GM21515 (cell line): ENCODE measurements around the gene ADAMTSL1.

Experiments used
- ATAC-seq: cut with Tn5 transposase; IDR thresholded peaks from one replicate; pipeline ENCODE4 v1.9.1; 2021; ENCODE audit not compliant: unreplicated experiment

Gene ADAMTSL1

DNA sequence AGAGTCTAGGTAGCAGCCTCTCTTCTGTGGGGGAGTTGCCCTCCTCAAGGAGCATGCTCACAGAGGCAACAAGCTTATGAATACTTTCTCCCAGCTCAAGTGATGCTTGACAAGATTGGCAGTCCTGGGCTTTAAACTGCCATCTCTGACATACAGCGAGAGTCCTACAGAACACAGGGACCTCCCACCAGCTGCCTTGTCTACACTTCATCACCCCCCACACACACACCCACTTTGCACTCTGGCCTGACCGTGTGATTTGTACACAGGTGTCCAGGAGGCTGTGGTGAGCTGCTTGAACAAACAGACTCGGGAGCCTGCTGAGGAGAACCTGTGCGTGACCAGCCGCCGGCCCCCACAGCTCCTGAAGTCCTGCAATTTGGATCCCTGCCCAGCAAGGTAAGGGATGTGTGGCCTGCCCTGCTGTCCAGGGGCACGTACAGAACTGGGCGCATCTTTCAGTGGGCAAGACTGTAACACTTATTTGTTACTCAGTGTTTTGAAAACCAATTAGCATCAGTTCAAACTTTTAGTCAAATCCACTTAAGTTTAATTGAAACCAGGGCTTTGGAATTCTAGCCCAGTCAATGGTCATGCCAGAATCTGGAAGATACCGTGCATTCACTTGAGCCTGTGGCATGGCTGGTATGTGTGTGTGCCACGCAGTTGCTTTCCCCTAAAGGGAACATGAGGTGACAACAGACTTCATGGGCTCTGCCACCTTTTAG, 247.5 kb downstream of the ADAMTSL1 start:
- ATAC-seq: no peak

GRCh38 chr9:18721995-18722310, 248.0 kb downstream of the ADAMTSL1 start:
- no peak for ATAC-seq

- no peak for ATAC-seq
These were observed 248.9 kb downstream of the ADAMTSL1 start for GRCh38 chr9:18722882-18723281.

DNA sequence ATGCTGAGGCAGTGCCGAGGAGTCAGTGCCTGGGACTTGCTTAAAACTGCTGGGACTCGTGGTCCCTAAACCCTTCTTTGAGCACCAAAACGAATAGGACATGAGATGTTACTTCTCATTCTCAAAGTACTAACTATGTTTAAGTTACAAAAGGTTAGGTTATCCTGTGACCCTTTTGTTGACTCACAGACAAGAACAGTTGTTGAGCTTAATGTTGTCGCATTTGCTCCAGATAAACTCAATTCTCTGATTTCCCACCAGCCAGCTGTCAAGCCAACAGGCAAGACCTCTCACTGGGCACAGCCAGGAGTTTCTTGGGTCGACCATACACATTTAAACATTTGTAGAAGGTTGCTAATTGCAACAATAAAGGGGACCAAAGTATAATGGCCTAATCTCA, 249.4 kb downstream of the ADAMTSL1 start:
- ATAC-seq: no peak

- no peak for ATAC-seq
These were observed 252.6 kb downstream of the ADAMTSL1 start for GRCh38 chr9:18726546-18726945.

- ATAC-seq: no peak
These were observed 254.0 kb downstream of the ADAMTSL1 start for GRCh38 chr9:18727904-18728303.

DNA sequence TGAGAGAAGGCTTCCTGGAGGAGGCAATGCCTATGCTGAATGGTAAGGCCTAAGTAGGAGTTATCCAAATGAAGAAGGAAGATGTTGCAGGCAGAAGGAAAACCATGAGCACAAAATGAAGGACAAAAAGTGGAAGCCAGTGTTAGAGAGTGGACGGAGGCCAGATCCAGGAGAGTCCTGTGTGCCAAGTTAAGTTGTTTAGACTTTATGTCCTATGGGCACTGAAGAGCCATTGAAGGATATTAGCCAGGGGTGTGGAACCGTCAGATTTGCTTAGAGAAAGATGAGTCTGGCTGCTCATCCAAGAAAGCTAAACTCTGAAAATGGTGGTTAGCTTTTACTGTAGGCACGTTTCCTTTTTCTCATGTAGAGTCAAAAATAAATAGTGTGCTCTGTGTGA, 254.7 kb downstream of the ADAMTSL1 start:
- no peak for ATAC-seq

GRCh38 chr9:18730241-18730640, 256.3 kb downstream of the ADAMTSL1 start:
- ATAC-seq: no peak

DNA sequence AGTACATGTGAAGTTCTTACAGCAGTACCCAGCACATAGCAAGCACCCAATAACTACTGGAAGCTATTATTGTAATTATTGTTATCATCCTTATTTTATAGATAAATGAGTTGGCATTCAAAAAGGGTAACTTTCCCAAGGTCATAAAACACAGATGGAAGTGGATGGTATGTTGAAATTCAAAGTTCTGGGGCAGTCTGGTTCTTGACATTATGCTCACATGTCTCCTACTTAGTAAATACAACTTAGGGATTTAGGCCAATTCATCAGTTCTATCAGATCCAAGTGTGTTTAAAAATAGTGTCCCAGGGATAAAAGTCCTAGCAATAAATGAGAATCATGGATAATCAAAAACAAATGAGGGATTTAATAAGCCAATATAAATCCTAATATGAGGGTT, 265.2 kb downstream of the ADAMTSL1 start:
- no peak for ATAC-seq

- ATAC-seq: no peak
These were observed 265.8 kb downstream of the ADAMTSL1 start for GRCh38 chr9:18739641-18740318.

GRCh38 chr9:18741359-18741758, 267.4 kb downstream of the ADAMTSL1 start:
- ATAC-seq: no peak

DNA sequence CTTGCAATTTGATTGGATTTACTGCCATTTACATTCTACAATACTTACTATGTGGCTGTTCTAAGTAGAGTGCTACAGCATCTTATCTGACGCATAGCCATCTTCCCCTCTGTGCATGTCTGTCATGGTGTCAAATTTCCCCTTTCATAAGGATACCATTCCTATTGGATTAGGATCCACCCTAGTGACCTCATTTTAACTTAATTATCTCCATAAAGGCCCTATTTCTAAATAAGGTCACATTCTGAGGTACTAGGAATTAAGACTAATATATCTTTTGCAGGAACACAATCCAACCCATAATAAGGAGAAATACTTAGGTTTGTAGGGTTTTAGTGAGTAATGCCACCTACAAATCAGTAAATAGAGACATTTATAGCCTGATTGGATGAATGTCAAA, 268.0 kb downstream of the ADAMTSL1 start:
- no peak for ATAC-seq

- ATAC-seq: no peak
These were observed 269.5 kb downstream of the ADAMTSL1 start for GRCh38 chr9:18743421-18743820.

GRCh38 chr9:18743971-18744370, 270.0 kb downstream of the ADAMTSL1 start:
- no peak for ATAC-seq

DNA sequence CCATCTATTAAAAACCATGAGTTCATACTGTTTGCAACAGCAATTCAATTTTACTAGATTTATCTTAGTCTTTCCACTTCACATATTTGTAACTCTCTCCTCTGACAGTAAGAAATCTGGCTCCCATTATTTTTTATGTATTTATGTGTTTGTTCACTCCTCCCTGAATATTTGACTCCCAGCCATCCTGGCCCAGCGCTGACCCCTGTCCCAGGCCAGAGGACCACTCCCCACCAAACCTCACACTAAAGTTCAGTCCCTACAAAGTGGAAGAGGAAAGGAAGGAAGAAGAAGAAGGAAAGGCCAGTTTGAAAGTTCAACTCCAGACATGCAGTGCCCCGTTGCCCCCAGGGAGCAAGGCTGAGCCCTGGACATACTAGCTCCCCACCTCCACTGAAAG, 271.8 kb downstream of the ADAMTSL1 start:
- no peak for ATAC-seq

- ATAC-seq: no peak
These were observed 272.7 kb downstream of the ADAMTSL1 start for GRCh38 chr9:18746631-18747030.

GRCh38 chr9:18747595-18747994, 273.6 kb downstream of the ADAMTSL1 start:
- no peak for ATAC-seq

GRCh38 chr9:18748251-18748701, 274.3 kb downstream of the ADAMTSL1 start:
- no peak for ATAC-seq

GRCh38 chr9:18749711-18750110, 275.8 kb downstream of the ADAMTSL1 start:
- no peak for ATAC-seq

GRCh38 chr9:18753904-18754303, 280.0 kb downstream of the ADAMTSL1 start:
- no peak for ATAC-seq

GRCh38 chr9:18754537-18754936, 280.6 kb downstream of the ADAMTSL1 start:
- ATAC-seq: no peak

DNA sequence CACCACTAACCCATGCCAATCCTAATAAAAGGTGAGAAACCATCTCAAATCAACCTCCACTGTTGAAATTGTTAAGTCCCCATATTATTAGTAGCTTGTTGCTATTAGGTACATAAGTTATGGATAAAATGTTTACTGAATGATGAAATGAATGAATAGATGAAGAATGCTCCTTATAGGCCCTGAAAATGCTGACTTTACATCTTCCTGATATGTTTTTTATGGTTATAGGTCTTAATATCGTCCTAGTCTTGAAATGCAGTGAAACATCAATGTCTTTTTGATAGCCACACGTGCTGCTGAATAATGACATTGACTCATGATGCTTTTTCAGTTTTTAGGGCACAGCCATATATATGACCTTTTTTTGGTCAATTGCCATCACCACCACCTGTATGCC, 281.3 kb downstream of the ADAMTSL1 start:
- ATAC-seq: no peak

DNA sequence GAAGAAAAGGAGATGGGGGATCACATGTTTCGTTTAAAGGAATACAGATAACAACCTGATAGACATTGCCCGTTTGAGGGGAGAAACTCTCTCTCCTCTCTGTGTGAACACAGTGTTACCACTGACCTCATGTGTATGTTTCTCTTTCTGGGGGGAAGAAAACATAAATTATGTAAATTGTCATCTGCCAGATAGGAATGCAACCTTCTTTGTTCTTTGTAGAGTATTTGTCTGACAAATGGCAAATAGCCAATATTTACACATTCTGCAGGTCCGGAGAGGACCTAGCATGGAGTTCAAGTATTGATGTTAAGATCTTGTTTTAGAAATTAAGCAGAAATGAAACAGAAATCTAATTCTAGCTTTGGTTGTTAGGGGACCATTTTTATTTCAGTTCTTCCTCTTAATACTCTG, 282.8 kb downstream of the ADAMTSL1 start:
- ATAC-seq: peak; percentile 72
